IgD-negative memory B cell (primary cell): ENCODE data around the gene SUSD4. TPM values are rescaled to one million over a fixed set of nuclear protein-coding genes. Genes with fewer than 3 reads are reported as not detected.
"Not testable (repeated sequence)": the region's sequence is repeated elsewhere in the genome, so short reads cannot be mapped to it uniquely, and the experiment has no call there.

ENCODE experiments used
- H3K27ac Mint-ChIP-seq, 3 donors: one replicate each; pipeline ENCODE4 v1.8.0; 2020 to 2022; ENCODE audit warnings: mild to moderate bottlenecking in 3 of 3, mixed read lengths in 3 of 3, moderate library complexity in 1 of 3
- H3K27me3 Mint-ChIP-seq: one replicate; pipeline ENCODE4 v1.8.0; 2021; ENCODE audit warnings: mixed read lengths
- H3K36me3 Mint-ChIP-seq: one replicate; pipeline ENCODE4 v1.8.0; 2020; ENCODE audit warnings: mild to moderate bottlenecking, mixed read lengths
- H3K4me1 Mint-ChIP-seq, 3 donors: one replicate each; pipeline ENCODE4 v1.8.0; 2020 to 2022; ENCODE audit warnings: mixed read lengths in 3 of 3, mild to moderate bottlenecking in 1 of 3
- H3K4me3 Mint-ChIP-seq, 4 donors: one replicate each; pipeline ENCODE4 v1.8.0; 2020 to 2022; ENCODE audit warnings: mild to moderate bottlenecking in 4 of 4, mixed read lengths in 4 of 4, moderate library complexity in 3 of 4
- H3K9me3 Mint-ChIP-seq, 3 donors: one replicate each; pipeline ENCODE4 v1.8.0; 2020 to 2021; ENCODE audit warnings: mixed read lengths in 3 of 3, mild to moderate bottlenecking in 1 of 3
- polyA plus RNA-seq: library from polyadenylated mRNA; unstranded; fragments of 300-500 nt; fragmentation: Illumina TruSeq; gene quantifications from one replicate; pipeline ENCODE4 v1.2.3, GENCODE V29; 2021

Gene SUSD4, protein sequence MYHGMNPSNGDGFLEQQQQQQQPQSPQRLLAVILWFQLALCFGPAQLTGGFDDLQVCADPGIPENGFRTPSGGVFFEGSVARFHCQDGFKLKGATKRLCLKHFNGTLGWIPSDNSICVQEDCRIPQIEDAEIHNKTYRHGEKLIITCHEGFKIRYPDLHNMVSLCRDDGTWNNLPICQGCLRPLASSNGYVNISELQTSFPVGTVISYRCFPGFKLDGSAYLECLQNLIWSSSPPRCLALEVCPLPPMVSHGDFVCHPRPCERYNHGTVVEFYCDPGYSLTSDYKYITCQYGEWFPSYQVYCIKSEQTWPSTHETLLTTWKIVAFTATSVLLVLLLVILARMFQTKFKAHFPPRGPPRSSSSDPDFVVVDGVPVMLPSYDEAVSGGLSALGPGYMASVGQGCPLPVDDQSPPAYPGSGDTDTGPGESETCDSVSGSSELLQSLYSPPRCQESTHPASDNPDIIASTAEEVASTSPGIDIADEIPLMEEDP
- 0.29 TPM for polyA plus RNA-seq

DNA sequence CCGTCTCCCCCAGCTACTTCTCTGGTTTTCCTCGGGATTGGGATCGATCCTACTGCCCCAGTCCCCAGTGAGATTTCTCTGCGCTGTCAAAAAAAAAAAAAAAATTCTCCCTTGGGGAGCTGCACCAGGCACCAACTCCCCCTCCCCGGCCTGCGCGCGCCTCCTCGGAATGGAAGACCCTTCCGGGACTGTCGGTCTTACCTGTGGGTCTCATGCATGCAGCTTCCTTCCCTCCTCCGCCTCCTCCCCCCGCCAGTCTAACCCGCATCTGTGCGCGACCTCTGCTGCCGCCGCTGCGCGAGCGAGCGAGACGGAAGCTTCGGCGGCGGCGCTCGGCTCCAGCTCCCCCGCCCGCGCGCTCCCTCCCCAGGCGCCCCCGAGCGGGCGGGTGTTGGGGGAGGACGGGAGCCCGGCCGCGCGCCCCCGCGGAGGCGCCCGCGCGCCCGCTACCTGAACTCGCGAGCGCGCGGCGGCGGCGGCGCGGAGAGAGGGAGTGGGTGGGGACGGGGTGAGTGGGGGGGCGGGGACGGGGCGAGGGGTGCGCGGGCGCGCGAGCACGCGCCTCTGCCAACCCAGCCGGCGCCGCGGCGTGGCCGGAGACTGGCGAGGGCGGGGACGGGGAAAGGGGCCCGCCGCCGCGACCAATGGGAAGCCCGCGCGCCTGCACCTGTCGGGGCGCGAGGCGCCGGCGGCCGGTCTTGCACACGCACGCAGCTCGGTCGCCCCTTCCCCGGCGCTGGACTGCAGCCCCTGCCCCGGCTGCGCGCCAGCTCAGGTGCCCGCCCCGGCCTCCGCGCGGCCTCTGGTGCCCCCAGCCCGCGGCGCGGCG, at the start of gene SUSD4:
Gene SUSD4 (minus strand): TSS at position 321 of the 829 bp plus-strand sequence. CDS start 751 bp downstream, outside the sequence.
- peaks cover 0 to 12% (median 5%) of the 10 kb centered on the region in 3 donors for H3K4me1 Mint-ChIP-seq
- no peaks in the 10 kb centered on the region for H3K9me3 Mint-ChIP-seq
- peaks cover 31% of the 10 kb centered on the region for H3K27me3 Mint-ChIP-seq
- peak within 1 kb of the TSS; percentile 74 to 91 (median 82) for H3K4me3 Mint-ChIP-seq
- H3K27ac Mint-ChIP-seq = peak within 1 kb of the TSS in 2 of 3 donors; percentile 62 to 77
- H3K36me3 Mint-ChIP-seq = no peaks in the 10 kb centered on the region

DNA sequence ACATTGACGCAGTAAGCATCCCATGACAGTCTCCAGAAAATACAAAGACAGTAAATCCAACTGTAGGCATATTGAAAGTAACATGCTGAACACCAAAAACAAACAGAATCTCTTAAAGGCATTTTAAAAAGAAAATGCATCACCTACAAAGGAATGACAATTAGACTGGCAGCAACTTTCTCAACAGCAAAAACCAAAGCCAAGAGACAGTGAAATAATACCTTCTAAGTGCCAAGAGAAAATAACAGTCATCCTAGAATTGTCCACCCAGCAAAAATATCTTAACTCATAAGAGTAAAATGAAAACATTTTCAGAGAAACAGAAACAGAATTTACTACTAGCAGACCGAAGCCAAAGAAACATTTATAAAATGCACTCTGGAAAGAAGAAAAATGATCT, 49.2 kb upstream of the SUSD4 start:
- Mint-ChIP-seq H3K9me3 (no peaks in the 10 kb centered on the region), H3K4me1 (no peaks in the 10 kb centered on the region), H3K4me3 (no peak overlapping the region), H3K27me3 (no peaks in the 10 kb centered on the region), H3K36me3 (no peaks in the 10 kb centered on the region), H3K27ac (no peak overlapping the region)

DNA sequence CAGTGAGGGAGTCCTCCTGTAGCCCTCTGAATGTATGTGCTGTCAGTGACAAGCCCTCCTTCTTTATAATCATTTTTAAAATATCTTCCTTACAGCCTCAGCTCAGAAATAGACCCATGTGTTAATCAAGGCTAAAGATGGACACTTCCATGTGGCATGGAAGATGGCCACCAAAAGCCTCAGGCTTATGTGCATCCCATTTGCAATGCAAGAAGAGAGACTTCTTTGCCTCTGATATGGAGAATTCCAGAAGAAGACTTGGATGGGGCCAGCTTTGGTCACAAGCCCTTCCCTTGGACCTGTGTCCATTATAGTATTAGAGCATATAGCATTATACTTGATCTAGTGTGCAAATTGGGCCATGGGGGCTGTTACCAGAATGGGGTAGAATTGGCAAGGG, 47.7 kb upstream of the SUSD4 start:
- Mint-ChIP-seq H3K36me3 (peaks cover 2% of the 10 kb centered on the region), H3K9me3 (no peaks in the 10 kb centered on the region), H3K4me3 (no peak overlapping the region), H3K27ac (no peak overlapping the region), H3K27me3 (no peaks in the 10 kb centered on the region), H3K4me1 (no peaks in the 10 kb centered on the region)

DNA sequence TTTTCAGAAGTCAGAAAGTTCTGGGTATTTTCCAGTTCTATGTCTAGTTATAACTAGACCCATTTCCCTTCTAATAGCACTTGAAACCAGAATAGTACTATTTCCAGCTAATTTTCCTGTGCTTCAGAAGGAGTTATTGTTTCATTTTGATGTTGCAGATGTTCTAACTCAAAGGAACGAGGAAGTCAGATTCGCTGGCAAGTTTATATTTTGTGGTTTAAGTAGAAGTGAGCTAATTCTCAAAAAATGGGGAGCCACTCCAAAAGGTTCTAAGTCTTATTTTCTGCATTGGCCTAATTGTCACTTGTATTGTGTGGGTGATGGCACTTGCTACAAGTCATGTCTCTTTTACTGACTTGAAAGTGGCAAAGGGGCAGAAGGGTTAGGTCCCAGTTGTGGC, 47.3 kb upstream of the SUSD4 start:
- H3K27ac Mint-ChIP-seq = no peak overlapping the region
- no peaks in the 10 kb centered on the region for H3K9me3 Mint-ChIP-seq
- H3K27me3 Mint-ChIP-seq = no peaks in the 10 kb centered on the region
- H3K36me3 Mint-ChIP-seq = peaks cover 2% of the 10 kb centered on the region
- no peak overlapping the region for H3K4me3 Mint-ChIP-seq
- no peaks in the 10 kb centered on the region for H3K4me1 Mint-ChIP-seq

DNA sequence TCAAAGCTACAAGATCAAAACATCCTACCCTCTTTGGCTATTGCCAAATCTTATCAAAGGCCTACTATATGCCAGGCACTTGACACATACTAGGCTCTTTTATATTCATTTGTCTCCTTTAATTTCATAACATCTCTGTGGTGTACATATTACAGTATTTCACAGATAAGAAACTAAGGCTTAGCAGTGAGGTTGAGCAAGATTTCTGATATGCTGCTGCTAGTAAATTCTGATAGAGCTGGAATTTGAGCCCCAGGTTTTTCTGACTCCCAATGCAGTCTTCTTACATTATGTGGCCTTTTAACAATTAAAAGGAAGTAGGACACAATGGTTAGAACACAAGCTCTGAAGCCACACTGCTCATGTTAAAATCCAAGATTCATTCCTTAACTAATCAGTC, 46.1 kb upstream of the SUSD4 start:
- H3K27me3 Mint-ChIP-seq = peaks cover 2% of the 10 kb centered on the region
- no peaks in the 10 kb centered on the region for H3K4me1 Mint-ChIP-seq
- H3K9me3 Mint-ChIP-seq = no peaks in the 10 kb centered on the region
- H3K27ac Mint-ChIP-seq = no peak overlapping the region
- no peak overlapping the region for H3K4me3 Mint-ChIP-seq
- H3K36me3 Mint-ChIP-seq = peaks cover 2% of the 10 kb centered on the region

DNA sequence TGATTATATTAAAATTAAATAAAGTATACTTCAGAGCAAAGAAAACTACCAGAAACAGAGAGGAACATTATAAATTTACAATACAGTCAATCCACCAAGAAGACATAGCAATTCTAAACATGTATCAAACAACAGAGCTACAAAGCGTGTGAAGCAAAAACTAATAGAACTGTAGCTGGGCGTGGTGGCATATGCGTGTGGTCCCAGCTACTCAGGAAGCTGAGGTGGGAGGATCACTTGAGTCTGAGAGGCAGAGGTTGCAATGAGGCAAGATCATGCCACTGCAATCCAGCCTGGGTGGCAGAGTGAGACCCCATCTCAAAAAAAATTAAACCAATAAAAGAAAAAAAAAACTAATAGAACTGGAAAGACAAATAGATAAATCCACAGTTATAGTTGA, 41.5 kb upstream of the SUSD4 start:
- no peaks in the 10 kb centered on the region for H3K4me1 Mint-ChIP-seq
- no peak overlapping the region for H3K4me3 Mint-ChIP-seq
- H3K36me3 Mint-ChIP-seq = peaks cover 4% of the 10 kb centered on the region
- peaks cover 6% of the 10 kb centered on the region for H3K27me3 Mint-ChIP-seq
- H3K27ac Mint-ChIP-seq = no peak overlapping the region
- peaks cover 0 to 2% (median 2%) of the 10 kb centered on the region in 3 donors for H3K9me3 Mint-ChIP-seq

DNA sequence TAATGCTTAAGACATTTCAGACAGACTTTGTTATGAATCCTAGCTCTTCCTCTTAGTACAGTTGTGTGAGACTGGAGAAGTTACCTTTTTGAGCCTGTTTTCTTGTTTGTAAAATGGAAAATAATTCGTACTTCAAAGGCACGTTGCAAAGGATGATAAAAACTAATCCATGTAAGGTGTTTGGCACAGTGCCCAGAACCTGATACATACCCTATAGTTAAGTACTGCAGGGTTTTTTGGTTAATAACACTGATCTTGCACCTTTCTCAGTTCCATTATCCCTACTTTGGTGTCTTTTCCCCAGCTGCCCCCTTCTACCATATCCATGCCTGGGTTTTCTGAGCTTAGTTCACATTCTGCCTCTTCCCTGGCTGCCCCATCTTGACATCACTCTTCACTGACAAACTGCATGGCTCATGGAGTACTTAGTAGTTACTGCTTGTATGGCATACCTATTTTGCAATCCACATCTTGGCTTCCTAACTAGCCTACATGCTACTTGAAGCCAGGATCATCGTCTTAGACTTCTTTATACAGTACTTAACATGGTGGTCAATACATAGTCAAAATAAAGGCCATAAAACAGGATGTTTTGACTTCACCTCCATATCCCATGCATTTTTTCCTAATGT, 39.3 kb upstream of the SUSD4 start:
- Mint-ChIP-seq H3K9me3 (peaks cover 0 to 2% (median 2%) of the 10 kb centered on the region in 3 donors), H3K27ac (no peak overlapping the region), H3K4me3 (no peak overlapping the region), H3K36me3 (peaks cover 4% of the 10 kb centered on the region), H3K27me3 (peaks cover 6% of the 10 kb centered on the region), H3K4me1 (no peaks in the 10 kb centered on the region)

DNA sequence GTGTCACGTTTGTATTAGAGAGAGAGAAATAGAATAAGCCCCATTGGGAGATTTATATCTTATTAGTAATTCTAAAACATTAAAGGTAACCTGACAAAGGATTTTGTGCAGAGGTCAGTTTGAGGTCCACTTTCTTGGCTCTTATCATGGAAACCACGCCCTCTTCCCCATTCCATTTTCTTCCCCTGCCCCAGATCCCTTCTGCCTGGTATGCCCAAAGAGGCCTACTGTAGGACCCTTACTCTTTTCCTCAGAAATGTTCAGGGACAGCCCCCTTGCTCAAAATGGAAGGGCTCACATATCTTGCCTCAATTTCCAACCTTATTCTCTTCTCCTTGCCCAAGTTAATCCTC, 38.8 kb upstream of the SUSD4 start:
- Mint-ChIP-seq H3K27me3 (peaks cover 6% of the 10 kb centered on the region), H3K36me3 (peaks cover 4% of the 10 kb centered on the region), H3K4me1 (no peaks in the 10 kb centered on the region), H3K4me3 (no peak overlapping the region), H3K27ac (no peak overlapping the region), H3K9me3 (peaks cover 0 to 2% (median 2%) of the 10 kb centered on the region in 3 donors)

DNA sequence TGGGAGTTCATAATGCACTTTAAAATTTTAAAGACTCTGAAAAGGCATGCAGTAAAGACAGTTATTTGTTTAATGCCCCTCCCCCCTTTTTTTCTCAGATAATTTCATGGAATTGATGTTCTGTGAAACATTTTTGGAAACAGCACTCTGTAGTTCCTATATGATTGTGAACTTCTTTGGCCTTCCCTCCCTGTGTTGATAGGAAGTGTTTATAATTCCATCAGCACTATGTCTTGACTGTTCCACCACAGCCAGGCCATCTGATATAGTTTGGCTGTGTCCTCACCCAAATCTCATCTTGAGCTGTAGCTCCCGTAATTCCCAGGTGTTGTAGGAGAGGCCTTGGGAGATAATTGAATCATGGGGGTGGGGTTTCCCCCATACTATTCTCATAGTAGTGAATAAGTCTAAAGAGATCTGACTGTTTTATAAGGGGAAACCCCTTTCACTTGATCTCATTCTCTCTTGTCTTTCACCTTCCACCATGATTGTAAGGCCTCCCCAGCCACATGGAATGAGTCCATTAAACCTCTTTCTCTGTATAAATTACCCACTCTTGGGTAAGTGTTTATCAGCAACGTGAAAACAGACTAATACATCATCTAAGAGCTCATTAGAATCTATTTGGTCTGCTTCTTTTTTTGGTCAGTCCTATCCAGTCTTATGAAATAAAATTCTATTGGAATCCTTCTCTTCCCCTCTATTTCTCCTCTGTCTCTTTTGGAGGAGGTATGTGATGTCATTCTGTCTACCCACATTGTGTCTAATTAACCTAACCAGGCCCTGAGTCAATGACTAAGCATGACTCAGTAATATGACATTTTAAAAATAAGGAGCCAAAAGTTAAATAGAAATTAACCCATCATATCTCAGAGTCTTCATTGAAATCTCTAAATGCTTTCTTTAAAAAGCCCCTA, 38.2 kb upstream of the SUSD4 start:
- Mint-ChIP-seq H3K4me3 (no peak overlapping the region), H3K4me1 (no peaks in the 10 kb centered on the region), H3K27me3 (peaks cover 6% of the 10 kb centered on the region), H3K36me3 (peaks cover 2% of the 10 kb centered on the region), H3K27ac (no peak overlapping the region), H3K9me3 (peaks cover 0 to 2% (median 2%) of the 10 kb centered on the region in 3 donors)

DNA sequence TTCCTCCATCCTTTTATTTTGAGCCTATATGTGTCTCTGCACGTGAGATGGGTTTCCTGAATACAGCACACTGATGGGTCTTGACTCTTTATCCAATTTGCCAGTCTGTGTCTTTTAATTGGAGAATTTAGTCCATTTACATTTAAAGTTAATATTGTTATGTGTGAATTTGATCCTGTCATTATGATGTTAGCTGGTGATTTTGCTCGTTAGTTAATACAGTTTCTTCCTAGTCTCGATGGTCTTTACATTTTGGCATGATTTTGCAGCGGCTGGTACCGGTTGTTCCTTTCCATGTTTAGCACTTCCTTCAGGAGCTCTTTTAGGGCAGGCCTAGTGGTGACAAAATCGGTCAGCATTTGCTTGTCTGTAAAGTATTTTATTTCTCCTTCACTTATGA, 35.4 kb upstream of the SUSD4 start:
- H3K9me3 Mint-ChIP-seq, H3K36me3 Mint-ChIP-seq, H3K4me3 Mint-ChIP-seq, H3K27me3 Mint-ChIP-seq, H3K4me1 Mint-ChIP-seq, H3K27ac Mint-ChIP-seq: not testable (repeated sequence)

DNA sequence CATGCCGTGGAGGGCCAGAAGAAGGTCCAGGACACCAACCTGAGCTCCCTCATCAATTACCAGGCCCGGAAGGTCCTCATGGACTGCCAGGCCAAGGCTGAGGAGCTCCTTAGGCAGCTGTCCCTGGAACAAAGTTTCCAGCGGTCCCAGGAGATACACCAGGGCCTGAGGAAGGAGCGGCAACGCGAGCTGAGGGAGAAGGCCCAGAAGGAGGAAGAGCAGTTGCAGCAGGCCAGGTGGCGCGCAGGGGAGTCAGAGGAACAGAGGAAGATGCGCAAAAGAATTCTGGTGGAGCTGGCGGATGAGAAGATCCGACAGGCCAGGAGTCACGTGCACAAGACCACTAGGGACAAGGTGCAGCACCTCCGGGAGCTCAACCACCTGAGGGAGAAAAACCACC, 30.7 kb upstream of the SUSD4 start:
- Mint-ChIP-seq H3K4me1 (no peaks in the 10 kb centered on the region), H3K9me3 (peaks cover 5 to 11% (median 7%) of the 10 kb centered on the region in 3 donors), H3K27me3 (peaks cover 18% of the 10 kb centered on the region), H3K27ac (no peak overlapping the region), H3K4me3 (no peak overlapping the region), H3K36me3 (peaks cover 1% of the 10 kb centered on the region)

DNA sequence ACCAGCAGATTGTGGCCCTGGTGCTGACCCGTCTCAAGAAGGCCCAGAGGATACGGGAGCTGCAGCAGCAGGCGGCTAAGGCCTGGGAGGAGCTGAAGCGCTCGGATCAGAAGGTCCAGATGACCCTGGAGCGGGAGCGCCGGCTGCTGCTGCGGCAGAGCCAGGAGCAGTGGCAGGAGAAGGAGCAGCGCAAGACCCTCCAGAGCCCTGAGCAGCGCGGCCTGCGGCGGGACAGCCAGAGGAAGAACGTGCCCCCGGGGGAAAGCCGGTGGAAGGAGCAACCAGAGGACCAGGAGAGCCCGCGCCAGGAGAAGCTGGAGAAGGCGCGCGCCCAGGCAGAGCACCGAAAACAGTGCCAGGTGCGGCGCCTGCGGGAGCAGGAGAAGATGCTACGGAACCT, 30.3 kb upstream of the SUSD4 start:
- no peaks in the 10 kb centered on the region for H3K4me1 Mint-ChIP-seq
- peaks cover 1% of the 10 kb centered on the region for H3K36me3 Mint-ChIP-seq
- H3K9me3 Mint-ChIP-seq = peaks cover 5 to 11% (median 7%) of the 10 kb centered on the region in 3 donors
- H3K27me3 Mint-ChIP-seq = peaks cover 21% of the 10 kb centered on the region
- no peak overlapping the region for H3K4me3 Mint-ChIP-seq
- no peak overlapping the region for H3K27ac Mint-ChIP-seq

DNA sequence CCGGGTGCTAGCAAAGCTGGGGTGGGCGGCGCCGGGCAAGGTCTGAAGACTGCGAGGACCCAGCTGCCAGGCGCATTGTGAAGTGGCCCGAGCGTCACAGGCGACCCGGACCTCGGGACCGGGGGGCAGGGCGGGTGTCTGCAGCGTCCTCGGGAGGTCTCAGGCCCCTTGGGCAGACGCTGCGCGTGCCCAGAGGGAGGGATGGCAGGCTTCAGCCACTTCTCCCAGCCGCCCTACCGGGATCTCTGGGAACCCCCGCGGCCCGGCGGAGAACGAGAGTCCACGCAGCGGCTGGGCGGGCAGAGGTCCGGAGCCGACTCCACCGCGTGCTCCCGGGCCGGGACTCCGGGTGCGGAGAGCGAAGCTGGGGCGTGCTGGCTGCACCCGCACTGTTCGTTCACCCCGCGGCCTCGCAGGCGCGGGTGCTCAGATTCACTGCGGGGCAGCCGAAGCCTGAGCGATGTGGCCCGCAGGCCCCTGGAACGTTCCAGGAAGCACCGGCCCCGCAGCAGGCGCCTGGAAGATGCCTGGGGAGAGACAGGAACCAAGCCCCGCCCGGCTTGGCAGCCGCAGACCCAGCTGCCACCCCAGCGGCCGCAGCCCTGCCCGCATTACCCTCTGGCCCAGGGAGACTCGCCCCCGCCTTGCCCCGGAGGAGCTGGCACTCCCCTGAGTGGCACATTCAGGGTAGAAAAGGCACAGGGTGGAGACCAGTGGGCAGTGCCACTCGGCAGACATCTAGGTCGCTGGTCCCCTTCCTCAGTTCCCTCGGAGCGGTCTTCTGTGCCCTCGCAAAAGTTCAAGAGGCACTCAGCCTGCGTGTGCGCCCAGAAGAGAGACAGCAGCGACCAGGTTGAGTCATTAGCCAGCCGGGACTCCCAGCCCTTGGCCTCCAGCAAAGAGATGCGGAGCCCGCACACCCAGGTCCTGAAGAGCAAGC, 29.6 kb upstream of the SUSD4 start, which contains the start of gene CCDC185:
Gene CCDC185 (plus strand): TSS at position 141 of the 940 bp plus-strand sequence. CDS start 61 bp downstream, at position 202.
- H3K4me1 Mint-ChIP-seq = no peaks in the 10 kb centered on the region
- H3K36me3 Mint-ChIP-seq = peaks cover 1% of the 10 kb centered on the region
- no peak within 1 kb of the TSS for H3K27ac Mint-ChIP-seq
- H3K4me3 Mint-ChIP-seq = no peak within 1 kb of the TSS
- H3K9me3 Mint-ChIP-seq = peaks cover 5 to 11% (median 7%) of the 10 kb centered on the region in 3 donors
- peaks cover 26% of the 10 kb centered on the region for H3K27me3 Mint-ChIP-seq
